GM12878 (cell line): ENCODE data around the gene TMPRSS6. TPM values are rescaled to one million over a fixed set of nuclear protein-coding genes. Genes with fewer than 3 reads are reported as not detected.

ENCODE experiments used
- ATAC-seq: fragments of 200-7000 bp; cut with Tn5 transposase; 3 replicates; pipeline ENCODE4 v1.9.1; 2020; ENCODE audit warnings: mild to moderate bottlenecking, moderate library complexity
- BruUV-seq: library from RNA; stranded (reverse); fragments of 400-500 nt; replicated peaks from 2 replicates; lab custom pipeline; 2021; lab: Mats Ljungman, UMichigan
- CTCF ChIA-PET: fragments of 300-600 bp; sonication (Branson Sonifier 250); formaldehyde crosslinking; extraction: SDS; loops from one replicate; lab custom pipeline; 2021; ENCODE audit warnings: inconsistent platforms; lab: Yijun Ruan, JAX
- POLR2A ChIA-PET: fragments of 350-600 bp; formaldehyde crosslinking; extraction: SDS; loops from one replicate; lab custom pipeline; 2021; ENCODE audit warnings: inconsistent platforms; lab: Charles Lee
- RAD21 ChIA-PET: fragments of 300-600 bp; sonication (Branson Sonifier 250); formaldehyde crosslinking; loops from one replicate; lab custom pipeline; 2023; ENCODE audit warnings: antibody characterized with exemption; ENCODE audit not compliant: unreplicated experiment; lab: Charles Lee
- SMC1A ChIA-PET: fragments of 300-600 bp; sonication (Branson Sonifier 250); formaldehyde crosslinking; loops from one replicate; lab custom pipeline; 2023; ENCODE audit not compliant: unreplicated experiment, uncharacterized antibody; lab: Charles Lee
- DNase-seq: peaks from one replicate; pipeline ENCODE4 v3.0.0-alpha.2; 2011; ENCODE audit warnings: low read depth, low spot score
- FAIRE-seq: peaks from 3 replicates; lab custom pipeline; 2011; peaks lifted over from hg19 to GRCh38; lab: Jason Lieb, UNC
- H2AFZ ChIP-seq: 2 replicates; pipeline ENCODE4 v1.6.0; 2011; ENCODE audit warnings: low read depth, low read length, control low read depth; ENCODE audit not compliant: control insufficient read depth
- H3K27ac ChIP-seq: 2 replicates; pipeline ENCODE4 v1.5.1; 2011; ENCODE audit warnings: control low read depth; ENCODE audit not compliant: control insufficient read depth, insufficient read depth
- H3K27me3 ChIP-seq, 2 experiments: replicated peaks in 1 of 2; 2 replicates each; pipeline versions ENCODE4 v1.6.0 to v1.6.1; 2011; ENCODE audit warnings: low read length in 1 of 2; ENCODE audit not compliant: control insufficient read depth in 2 of 2, insufficient read depth in 2 of 2
- H3K36me3 ChIP-seq, 2 experiments: 2 replicates each; pipeline ENCODE4 v1.5.1; 2011; ENCODE audit warnings: low read length in 1 of 2; ENCODE audit not compliant: control insufficient read depth in 2 of 2, insufficient read depth in 2 of 2
- H3K4me1 ChIP-seq: 2 replicates; pipeline ENCODE4 v1.6.1; 2011; ENCODE audit warnings: mild to moderate bottlenecking, low read length, moderate library complexity, mixed read lengths; ENCODE audit not compliant: control insufficient read depth, insufficient read depth
- H3K4me2 ChIP-seq: 2 replicates; pipeline ENCODE4 v1.6.0; 2011; ENCODE audit warnings: control low read depth; ENCODE audit not compliant: control insufficient read depth, insufficient read depth
- H3K4me3 ChIP-seq: fragments of 200-600 bp; sonication (generic); 2 replicates; pipeline ENCODE4 v1.5.1; 2016
- H3K79me2 ChIP-seq: 2 replicates; pipeline ENCODE4 v1.6.0; 2011; ENCODE audit warnings: low read length; ENCODE audit not compliant: control insufficient read depth, insufficient read depth
- H3K9ac ChIP-seq: 2 replicates; pipeline ENCODE4 v1.8.0; 2011; ENCODE audit warnings: low read length, control low read depth, mixed read lengths; ENCODE audit not compliant: control insufficient read depth, insufficient read depth
- H3K9me3 ChIP-seq: replicated peaks from 3 replicates; pipeline ENCODE4 v1.5.1; 2011; ENCODE audit warnings: mild to moderate bottlenecking, low read length; ENCODE audit not compliant: control insufficient read depth, insufficient read depth
- H4K20me1 ChIP-seq: 2 replicates; pipeline ENCODE4 v1.6.0; 2011; ENCODE audit not compliant: control insufficient read depth, insufficient read depth
- BCLAF1 ChIP-seq: fragments of 450-650 bp; IDR thresholded peaks from 2 replicates; pipeline ENCODE4 v1.6.1; 2017; ENCODE audit warnings: antibody characterized with exemption, mild to moderate bottlenecking, moderate library complexity
- E2F4 ChIP-seq: IDR thresholded peaks from 2 replicates; pipeline ENCODE4 v1.6.1; 2012; ENCODE audit warnings: low read depth, low read length, improper control_type of control experiment
- ELK1 ChIP-seq: IDR thresholded peaks from 2 replicates; pipeline ENCODE4 v1.6.1; 2012; ENCODE audit warnings: low read depth, low read length, improper control_type of control experiment
- FOXK2 ChIP-seq: fragments of 450-650 bp; IDR thresholded peaks from 2 replicates; pipeline ENCODE4 v1.6.1; 2017; ENCODE audit warnings: mild to moderate bottlenecking, moderate library complexity
- JUND ChIP-seq: IDR thresholded peaks from 2 replicates; pipeline ENCODE4 v1.6.1; 2012; ENCODE audit warnings: low read depth, mild to moderate bottlenecking, low read length, improper control_type of control experiment, moderate library complexity
- KDM1A ChIP-seq: fragments of 200-600 bp; sonication (generic); IDR thresholded peaks from 2 replicates; pipeline ENCODE4 v1.6.1; 2016; ENCODE audit warnings: borderline replicate concordance
- KLF5 ChIP-seq: fragments of 450-650 bp; IDR thresholded peaks from 2 replicates; pipeline ENCODE4 v1.6.1; 2014; ENCODE audit warnings: mild to moderate bottlenecking; ENCODE audit not compliant: partially characterized antibody
- MTA2 ChIP-seq: fragments of 450-650 bp; IDR thresholded peaks from 2 replicates; pipeline ENCODE4 v1.6.1; 2016; ENCODE audit warnings: low read depth, mild to moderate bottlenecking, moderate library complexity
- RAD21 ChIP-seq: IDR thresholded peaks from 2 replicates; pipeline ENCODE4 v1.6.1; 2011; ENCODE audit warnings: mild to moderate bottlenecking, low read depth, low read length, moderate library complexity; ENCODE audit not compliant: insufficient read depth
- SPI1 ChIP-seq: IDR thresholded peaks from 2 replicates; pipeline ENCODE4 v1.6.1; 2011; ENCODE audit warnings: low read depth, mild to moderate bottlenecking, low read length, moderate library complexity, borderline replicate concordance; ENCODE audit not compliant: insufficient read depth
- ZNF24 ChIP-seq: fragments of 450-650 bp; IDR thresholded peaks from 2 replicates; pipeline ENCODE4 v1.6.1; 2017; ENCODE audit warnings: antibody characterized with exemption, mild to moderate bottlenecking
- WGBS: methylation state at CpG from one replicate; pipeline ENCODE4 v1.1.6; 2016; ENCODE audit warnings: low lambda C conversion rate; ENCODE audit not compliant: insufficient replicate concordance, insufficient coverage; ENCODE audit errors: missing lambda C conversion rate; 5-methylcytosine and 5-hydroxymethylcytosine counted together
- in situ Hi-C: fragments of 300-500 bp; cut with MboI; formaldehyde crosslinking; loops from 9 replicates; pipeline ENCODE4 v1.14.3; 2018; ENCODE audit warnings: mixed read lengths
- intact Hi-C: fragments of 100-400 bp; cut with micrococcal nuclease; formaldehyde crosslinking; loops from one replicate; pipeline ENCODE4 v1.14.2; 2022; ENCODE audit not compliant: unreplicated experiment
- polyA plus RNA-seq, 11 experiments: library from polyadenylated mRNA; depleted of rRNA in 4 of 11; unstranded in 6 of 11; stranded (reverse) in 5 of 11; fragments of >200 nt; fragmentation: Nextera tagmentation in 4 of 11; fragmentation: Illumina TruSeq in 1 of 11; extraction: Ambion mirVana in 4 of 11; extraction: Trizol in 1 of 11; gene quantifications; 1 replicate in 1 of 11; 2 replicates in 10 of 11; pipeline versions ENCODE4 v1.2.1 to v1.2.3, GENCODE V29; 2011 to 2016; ENCODE audit warnings: inconsistent platforms in 2 of 11, missing spikeins in 2 of 11, low read depth in 1 of 11
- total RNA-seq, 4 experiments: library from RNA; depleted of rRNA in 3 of 4; stranded (reverse); fragments of >200 nt in 3 of 4; fragmentation: Illumina TruSeq in 1 of 4; extraction: Trizol in 1 of 4; gene quantifications; 2 replicates each; pipeline versions ENCODE4 v1.2.1 to v1.2.3, GENCODE V29; 2013 to 2021

TMPRSS6 gene
- total and polyA plus RNA-seq, 10 of the 15 experiments (the other 5 are each of a cell fraction or from before 2014, with no cell fraction given): 0.06 to 0.69 (median 0.19) TPM; not detected in 6

- ATAC-seq (no peak), DNase-seq (no peak), FAIRE-seq (no peak)
- Histone ChIP-seq H3K27me3 (peaks cover 1 to 5% of the 10 kb centered on the region in 2 experiments; a peak in 3 of 4 replicates), H3K4me1 (peaks cover 4% of the 10 kb centered on the region), H3K4me3 (no peak overlapping the region), H3K79me2 (no peaks in the 10 kb centered on the region), H3K9ac (no peak overlapping the region), H3K4me2 (no peak overlapping the region), H2AFZ (no peak overlapping the region), H3K9me3 (no peaks in the 10 kb centered on the region), H4K20me1 (no peaks in the 10 kb centered on the region), H3K27ac (no peak overlapping the region), H3K36me3 (no peaks in the 10 kb centered on the region)
- in situ Hi-C loops: no loop called here
- BruUV-seq: no TSS peak
- ChIA-PET SMC1A (no interaction called here), RAD21 (no interaction called here), POLR2A (interaction anchor here (0.7 kb wide), 1 partner anchor 69 kb away, joined by 3 read pairs; no protein-coding TSS in a partner anchor), CTCF (interaction anchor here (0.6 to 1.7 kb wide), 3 partner anchors 16 to 73 kb away, joined by 3 to 4 read pairs (median 3); no protein-coding TSS in a partner anchor)
- TF ChIP-seq BCLAF1 (no peak), ZNF24 (peak; percentile 58)
- 14% methylated on average over 6 of the region's 6 CpGs for WGBS
- intact Hi-C loops: no loop called here
Measured at GRCh38 chr22:37092997-37093396, 16.5 kb downstream of the TMPRSS6 start.

DNA sequence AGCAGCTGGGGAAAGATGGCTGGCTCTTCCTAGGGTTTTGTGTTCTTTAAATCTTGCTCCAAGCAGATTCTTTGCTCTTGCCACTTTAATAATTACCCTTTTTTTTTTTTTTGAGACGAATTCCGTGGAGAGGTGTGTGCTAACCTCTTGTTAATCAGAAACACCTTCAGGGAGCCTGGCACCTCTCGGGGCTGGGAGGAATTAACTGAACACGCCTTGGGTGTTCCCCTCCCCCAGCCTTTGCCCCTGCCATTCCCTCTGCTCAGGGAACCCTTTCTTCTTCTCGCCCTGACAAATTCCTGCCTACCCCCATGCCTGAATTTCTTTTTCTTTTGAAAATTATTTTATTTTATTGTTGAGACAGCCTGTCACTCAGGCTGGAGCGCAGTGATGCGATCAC is 17.5 kb downstream of the TMPRSS6 start:
- 49% methylated on average over 7 of the region's 7 CpGs for WGBS
- Histone ChIP-seq H3K9ac (no peak overlapping the region), H3K9me3 (no peaks in the 10 kb centered on the region), H3K4me2 (no peak overlapping the region), H4K20me1 (no peaks in the 10 kb centered on the region), H3K4me3 (no peak overlapping the region), H2AFZ (no peak overlapping the region), H3K79me2 (no peaks in the 10 kb centered on the region), H3K4me1 (peaks cover 10% of the 10 kb centered on the region), H3K36me3 (no peaks in the 10 kb centered on the region), H3K27ac (no peak overlapping the region), H3K27me3 (peaks cover 1 to 3% of the 10 kb centered on the region in 2 experiments; a peak in 3 of 4 replicates)
- SMC1A ChIA-PET: no interaction called here
- in situ Hi-C loops: no loop called here
- DNase-seq: no peak
- CTCF ChIA-PET: no interaction called here
- no peak for FAIRE-seq
- intact Hi-C loops: no loop called here
- TF ChIP-seq ELK1 (no peak), SPI1 (no peak), KLF5 (no peak), RAD21 (no peak), JUND (no peak), E2F4 (no peak), KDM1A (no peak), FOXK2 (no peak), MTA2 (no peak)
- POLR2A ChIA-PET: no interaction called here
- RAD21 ChIA-PET: interaction anchor here (0.6 kb wide), 1 partner anchor 610 kb away, joined by 3 read pairs; no protein-coding TSS in a partner anchor
- BruUV-seq: no TSS peak
- ATAC-seq: no peak
